ENCODE measurements around the gene HCFC1R1. TPM values are rescaled to one million over a fixed set of nuclear protein-coding genes. Genes with fewer than 3 reads are reported as not detected.

The HCFC1R1 gene
- total and polyA plus RNA-seq, 2 donors from 2014 or later, result 61.3 to 332 TPM

GRCh38 chr16:3044708-3045107 is 21.0 kb upstream of the HCFC1R1 start:
- no peak overlapping the region for H3K4me3 ChIP-seq (ENCODE audit: low read length in 3 of 3)
- TF ChIP-seq CTCF (IDR thresholded peaks at IDR 0.05; ENCODE audit: borderline replicate concordance, extremely low read depth, insufficient read depth), result no peak

GRCh38 chr16:3042376-3042775 is 18.6 kb upstream of the HCFC1R1 start:
- no peak for TF ChIP-seq CTCF (IDR thresholded peaks at IDR 0.05; ENCODE audit: borderline replicate concordance, extremely low read depth, insufficient read depth)
- no peaks in the 10 kb centered on the region for H3K9me3 ChIP-seq (ENCODE audit: control insufficient read depth in 2 of 3, insufficient read depth in 1 of 3, low read length in 3 of 3)
- H3K27ac ChIP-seq (ENCODE audit: low read depth in 2 of 2, low read length in 2 of 2), result no peak overlapping the region
- no peak overlapping the region for H3K4me3 ChIP-seq (ENCODE audit: low read length in 3 of 3)
- FAIRE-seq, result no peak
- no peak overlapping the region for H3K9ac ChIP-seq (ENCODE audit: low read length in 3 of 3)
- H3K36me3 ChIP-seq (ENCODE audit: control insufficient read depth in 2 of 3, insufficient read depth in 3 of 3, low read length in 3 of 3), result no peaks in the 10 kb centered on the region
- peaks cover 24% of the 10 kb centered on the region for H3K27me3 ChIP-seq (ENCODE audit: control insufficient read depth, insufficient read depth, low read length)
- intact Hi-C loops (cut with DNase I), result no loop called here
- H3K4me1 ChIP-seq (ENCODE audit: control insufficient read depth in 2 of 3, insufficient read depth in 2 of 3, low read depth in 1 of 3, low read length in 3 of 3), result peaks cover 0 to 7% (median 0%) of the 10 kb centered on the region in 3 donors
- no peak for DNase-seq

More at GRCh38 chr16:3044708-3045107, 21.0 kb upstream of the HCFC1R1 start:
- Histone ChIP-seq H3K27ac (ENCODE audit: low read depth in 2 of 2, low read length in 2 of 2) (no peak overlapping the region), H3K4me1 (ENCODE audit: control insufficient read depth in 2 of 3, insufficient read depth in 2 of 3, low read depth in 1 of 3, low read length in 3 of 3) (peaks cover 0 to 7% (median 0%) of the 10 kb centered on the region in 3 donors), H3K9ac (ENCODE audit: low read length in 3 of 3) (no peak overlapping the region), H3K27me3 (ENCODE audit: control insufficient read depth, insufficient read depth, low read length) (peaks cover 31% of the 10 kb centered on the region), H3K36me3 (ENCODE audit: control insufficient read depth in 2 of 3, insufficient read depth in 3 of 3, low read length in 3 of 3) (no peaks in the 10 kb centered on the region), H3K9me3 (ENCODE audit: control insufficient read depth in 2 of 3, insufficient read depth in 1 of 3, low read length in 3 of 3) (no peaks in the 10 kb centered on the region)
- DNase-seq, result no peak
- intact Hi-C loops (cut with DNase I), result no loop called here
- FAIRE-seq, result no peak

GRCh38 chr16:3038896-3039295 is 15.2 kb upstream of the HCFC1R1 start:
- no peak for FAIRE-seq
- no peak overlapping the region for H3K9ac ChIP-seq (ENCODE audit: low read length in 3 of 3)

More at GRCh38 chr16:3038896-3039295, 15.2 kb upstream of the HCFC1R1 start:
- Histone ChIP-seq H3K4me3 (ENCODE audit: low read length in 3 of 3) (no peak overlapping the region), H3K9me3 (ENCODE audit: control insufficient read depth in 2 of 3, insufficient read depth in 1 of 3, low read length in 3 of 3) (no peaks in the 10 kb centered on the region), H3K36me3 (ENCODE audit: control insufficient read depth in 2 of 3, insufficient read depth in 3 of 3, low read length in 3 of 3) (no peaks in the 10 kb centered on the region), H3K27ac (ENCODE audit: low read depth in 2 of 2, low read length in 2 of 2) (no peak overlapping the region), H3K4me1 (ENCODE audit: control insufficient read depth in 2 of 3, insufficient read depth in 2 of 3, low read depth in 1 of 3, low read length in 3 of 3) (no peaks in the 10 kb centered on the region), H3K27me3 (ENCODE audit: control insufficient read depth, insufficient read depth, low read length) (peaks cover 20% of the 10 kb centered on the region)
- no peak for DNase-seq
- TF ChIP-seq CTCF (IDR thresholded peaks at IDR 0.05; ENCODE audit: borderline replicate concordance, extremely low read depth, insufficient read depth), result no peak
- intact Hi-C loops (cut with DNase I), result no loop called here
